ENCODE measurements around the gene DUSP9. TPM values are rescaled to one million over a fixed set of nuclear protein-coding genes. Genes with fewer than 3 reads are reported as not detected.

Gene DUSP9
- total RNA-seq, 1 experiment from 2014 or later = 2.4 TPM

GRCh38 chrX:153632595-153632946 is 14.4 kb upstream of the DUSP9 start:
- peaks cover 0 to 11% (median 0%) of the 10 kb centered on the region in 3 experiments; a peak in 3 of 7 replicates for H3K36me3 Mint-ChIP-seq (ENCODE audit: insufficient read depth in 1 of 3, low read depth in 3 of 3)
- H4K8ac ChIP-seq (replicated peaks; ENCODE audit: insufficient read length, low read depth, low read length) = no peak overlapping the region
- H3K9me3 ChIP-seq (ENCODE audit: control insufficient read depth, low read depth, low read length) = peaks cover 20% of the 10 kb centered on the region
- H3K27ac ChIP-seq (ENCODE audit: insufficient read length, low read depth, low read length) = no peak overlapping the region
- H4K20me1 ChIP-seq (ENCODE audit: control insufficient read depth, insufficient read depth, insufficient read length) = peaks cover under 1% of the 10 kb centered on the region
- no peaks in the 10 kb centered on the region for H3K79me2 ChIP-seq (ENCODE audit: insufficient read depth, low read length)
- H3K27me3 Mint-ChIP-seq (ENCODE audit: low read depth) = peaks cover 23% of the 10 kb centered on the region
- no peak overlapping the region for H4K91ac ChIP-seq (ENCODE audit: insufficient read length, low read depth, low read length)
- H3K14ac ChIP-seq (ENCODE audit: insufficient read depth, low read length) = no peak overlapping the region; the same call in 1 of the 2 replicates
- H3K4ac ChIP-seq (ENCODE audit: low read depth, low read length) = no peak overlapping the region
- no peaks in the 10 kb centered on the region for H3K79me1 ChIP-seq (ENCODE audit: insufficient read depth, low read depth, low read length, poor library complexity, severe bottlenecking)
- no peak overlapping the region for H2AK5ac ChIP-seq (ENCODE audit: insufficient read length, low read length)
- H3K27ac Mint-ChIP-seq = no peak overlapping the region
- H3K18ac ChIP-seq (ENCODE audit: insufficient read length, low read depth, low read length) = no peak overlapping the region
- peaks cover 62 to 84% of the 10 kb centered on the region in 2 experiments for H3K9me3 Mint-ChIP-seq
- no peak overlapping the region for H3K9ac ChIP-seq (ENCODE audit: extremely low read depth, insufficient read length, low read length)
- no peak overlapping the region for H4K5ac ChIP-seq (ENCODE audit: insufficient read length, low read depth, low read length)
- no peak overlapping the region for H3K4me3 Mint-ChIP-seq
- H3K27me3 ChIP-seq (ENCODE audit: insufficient read depth, low read length) = no peaks in the 10 kb centered on the region
- DNase-seq = no peak
- no peak overlapping the region for H2BK15ac ChIP-seq (ENCODE audit: low read depth, low read length)
- H3K23ac ChIP-seq (ENCODE audit: insufficient read length, low read depth, low read length) = no peak overlapping the region
- H3K4me2 ChIP-seq (ENCODE audit: insufficient read depth, insufficient read length, low read length) = no peak overlapping the region
- H3K23me2 ChIP-seq (ENCODE audit: insufficient read length, low read depth, low read length, poor library complexity, severe bottlenecking) = no peaks in the 10 kb centered on the region
- no peaks in the 10 kb centered on the region for H3K4me1 Mint-ChIP-seq
- no peak overlapping the region for H3K56ac ChIP-seq (ENCODE audit: insufficient read length, low read depth, low read length)
- H2BK20ac ChIP-seq (ENCODE audit: low read depth, low read length, poor library complexity, severe bottlenecking) = no peak overlapping the region
- no peak overlapping the region for H2BK120ac ChIP-seq (ENCODE audit: low read depth, low read length, poor library complexity, severe bottlenecking)
- no peaks in the 10 kb centered on the region for H3K4me1 ChIP-seq (ENCODE audit: insufficient read depth, low read length)
- no peak overlapping the region for H2AFZ ChIP-seq (ENCODE audit: low read length)
- no peak overlapping the region for H2BK12ac ChIP-seq (ENCODE audit: insufficient read length, low read depth, low read length)
- no CpG with 5 or more reads among the region's 7 CpGs for WGBS (ENCODE audit: extremely low coverage, insufficient read length, low lambda C conversion rate)
- no peak overlapping the region for H2BK5ac ChIP-seq (ENCODE audit: insufficient read length, low read length)
- TF ChIP-seq, protein P1, sequence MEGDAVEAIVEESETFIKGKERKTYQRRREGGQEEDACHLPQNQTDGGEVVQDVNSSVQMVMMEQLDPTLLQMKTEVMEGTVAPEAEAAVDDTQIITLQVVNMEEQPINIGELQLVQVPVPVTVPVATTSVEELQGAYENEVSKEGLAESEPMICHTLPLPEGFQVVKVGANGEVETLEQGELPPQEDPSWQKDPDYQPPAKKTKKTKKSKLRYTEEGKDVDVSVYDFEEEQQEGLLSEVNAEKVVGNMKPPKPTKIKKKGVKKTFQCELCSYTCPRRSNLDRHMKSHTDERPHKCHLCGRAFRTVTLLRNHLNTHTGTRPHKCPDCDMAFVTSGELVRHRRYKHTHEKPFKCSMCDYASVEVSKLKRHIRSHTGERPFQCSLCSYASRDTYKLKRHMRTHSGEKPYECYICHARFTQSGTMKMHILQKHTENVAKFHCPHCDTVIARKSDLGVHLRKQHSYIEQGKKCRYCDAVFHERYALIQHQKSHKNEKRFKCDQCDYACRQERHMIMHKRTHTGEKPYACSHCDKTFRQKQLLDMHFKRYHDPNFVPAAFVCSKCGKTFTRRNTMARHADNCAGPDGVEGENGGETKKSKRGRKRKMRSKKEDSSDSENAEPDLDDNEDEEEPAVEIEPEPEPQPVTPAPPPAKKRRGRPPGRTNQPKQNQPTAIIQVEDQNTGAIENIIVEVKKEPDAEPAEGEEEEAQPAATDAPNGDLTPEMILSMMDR (conservative IDR thresholded peaks at IDR 0.05) = no peak
- H3T11ph ChIP-seq (ENCODE audit: low read length) = no peak overlapping the region
